ENCODE measurements around the gene OXLD1. TPM values are rescaled to one million over a fixed set of nuclear protein-coding genes. Genes with fewer than 3 reads are reported as not detected.

OXLD1 gene
- total RNA-seq, 1 experiment from 2014 or later, result 46.7 TPM

GRCh38 chr17:81691196-81691595 is 24.8 kb upstream of the OXLD1 start:
- no TSS peak for BruUV-seq (replicated peaks)
- H3K4me1 ChIP-seq (ENCODE audit: insufficient read depth, low read length), result 0 out of 2 replicates have a peak, but pooled peaks cover 1% of the 10 kb centered on the region
- CTCF ChIA-PET, result no interaction called here
- TF ChIP-seq EZH2phosphoT487 (IDR thresholded peaks at IDR 0.05; ENCODE audit: borderline replicate concordance, low read length) (no peak), EZH2 (IDR thresholded peaks at IDR 0.05; ENCODE audit: low read length, unreplicated experiment) (no peak)
- TF ChIP-seq, protein P1, sequence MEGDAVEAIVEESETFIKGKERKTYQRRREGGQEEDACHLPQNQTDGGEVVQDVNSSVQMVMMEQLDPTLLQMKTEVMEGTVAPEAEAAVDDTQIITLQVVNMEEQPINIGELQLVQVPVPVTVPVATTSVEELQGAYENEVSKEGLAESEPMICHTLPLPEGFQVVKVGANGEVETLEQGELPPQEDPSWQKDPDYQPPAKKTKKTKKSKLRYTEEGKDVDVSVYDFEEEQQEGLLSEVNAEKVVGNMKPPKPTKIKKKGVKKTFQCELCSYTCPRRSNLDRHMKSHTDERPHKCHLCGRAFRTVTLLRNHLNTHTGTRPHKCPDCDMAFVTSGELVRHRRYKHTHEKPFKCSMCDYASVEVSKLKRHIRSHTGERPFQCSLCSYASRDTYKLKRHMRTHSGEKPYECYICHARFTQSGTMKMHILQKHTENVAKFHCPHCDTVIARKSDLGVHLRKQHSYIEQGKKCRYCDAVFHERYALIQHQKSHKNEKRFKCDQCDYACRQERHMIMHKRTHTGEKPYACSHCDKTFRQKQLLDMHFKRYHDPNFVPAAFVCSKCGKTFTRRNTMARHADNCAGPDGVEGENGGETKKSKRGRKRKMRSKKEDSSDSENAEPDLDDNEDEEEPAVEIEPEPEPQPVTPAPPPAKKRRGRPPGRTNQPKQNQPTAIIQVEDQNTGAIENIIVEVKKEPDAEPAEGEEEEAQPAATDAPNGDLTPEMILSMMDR (conservative IDR thresholded peaks at IDR 0.05; ENCODE audit: low read depth, low read length), result no peak
- POLR2A ChIA-PET (ENCODE audit: unreplicated experiment), result no interaction called here
- H4K20me1 ChIP-seq (ENCODE audit: low read length), result peaks cover 38% of the 10 kb centered on the region
- H3F3A ChIP-seq (ENCODE audit: low read length, unreplicated experiment), result no peaks in the 10 kb centered on the region
- H2AFZ ChIP-seq (ENCODE audit: low read length), result no peak overlapping the region
- no peak for DNase-seq
- H3K36me3 ChIP-seq (ENCODE audit: low read depth, low read length), result peaks cover 75% of the 10 kb centered on the region
- no peak overlapping the region for H3K4me2 ChIP-seq (ENCODE audit: low read length)
- no peak for ATAC-seq
- no peaks in the 10 kb centered on the region for H3K9me3 ChIP-seq (ENCODE audit: low read length)
- no peaks in the 10 kb centered on the region for H3K9me2 ChIP-seq (replicated peaks; ENCODE audit: low read length)
- intact Hi-C loops (cut with micrococcal nuclease), result no loop called here
- H3K27me3 ChIP-seq (ENCODE audit: low read length), result no peaks in the 10 kb centered on the region
- no peak overlapping the region for H3K27ac ChIP-seq (ENCODE audit: low read length)
- no peak overlapping the region for H3K4me3 ChIP-seq (ENCODE audit: low read length)
- H3K79me2 ChIP-seq (ENCODE audit: low read length), result peaks cover 50% of the 10 kb centered on the region
- no peak overlapping the region for H3K9ac ChIP-seq (ENCODE audit: low read length)

DNA sequence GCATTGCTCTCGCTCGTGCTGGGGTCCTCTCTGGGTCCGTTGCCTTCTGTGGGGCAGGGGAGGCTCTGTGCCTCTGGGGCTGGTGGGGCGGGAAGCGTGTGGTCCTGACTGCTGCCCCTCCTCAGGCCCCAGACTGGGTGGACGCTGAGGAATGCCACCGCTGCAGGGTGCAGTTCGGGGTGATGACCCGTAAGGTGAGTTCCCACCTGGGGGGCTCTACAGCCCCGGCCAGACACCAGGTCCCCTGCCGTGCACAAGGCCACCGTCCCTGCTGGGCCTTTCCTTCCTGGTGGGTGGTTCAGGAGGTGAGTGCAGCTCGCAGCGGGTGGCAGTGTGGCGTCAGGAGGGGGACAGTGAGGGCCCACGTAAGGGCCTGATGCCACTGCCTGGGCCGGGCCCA is 24.1 kb upstream of the OXLD1 start:
- H3K4me1 ChIP-seq (ENCODE audit: insufficient read depth, low read length), result peaks cover 7% of the 10 kb centered on the region
- H3K9me3 ChIP-seq (ENCODE audit: low read length), result no peaks in the 10 kb centered on the region
- TF ChIP-seq EZH2phosphoT487 (IDR thresholded peaks at IDR 0.05; ENCODE audit: borderline replicate concordance, low read length), result no peak
- TF ChIP-seq, protein P1 (conservative IDR thresholded peaks at IDR 0.05; ENCODE audit: low read depth, low read length), result no peak
- no peak for TF ChIP-seq EZH2 (IDR thresholded peaks at IDR 0.05; ENCODE audit: low read length, unreplicated experiment)
- no peaks in the 10 kb centered on the region for H3F3A ChIP-seq (ENCODE audit: low read length, unreplicated experiment)
- no peak overlapping the region for H3K9ac ChIP-seq (ENCODE audit: low read length)
- ATAC-seq (no peak), DNase-seq (no peak)
- H3K4me3 ChIP-seq (ENCODE audit: low read length), result no peak overlapping the region
- peaks cover 45% of the 10 kb centered on the region for H4K20me1 ChIP-seq (ENCODE audit: low read length)
- no peak overlapping the region for H3K27ac ChIP-seq (ENCODE audit: low read length)
- no peaks in the 10 kb centered on the region for H3K27me3 ChIP-seq (ENCODE audit: low read length)
- ChIA-PET POLR2A (ENCODE audit: unreplicated experiment) (no interaction called here), CTCF (no interaction called here)
- H2AFZ ChIP-seq (ENCODE audit: low read length), result no peak overlapping the region
- H3K9me2 ChIP-seq (replicated peaks; ENCODE audit: low read length), result no peaks in the 10 kb centered on the region
- H3K36me3 ChIP-seq (ENCODE audit: low read depth, low read length), result peaks cover 76% of the 10 kb centered on the region
- H3K79me2 ChIP-seq (ENCODE audit: low read length), result peaks cover 53% of the 10 kb centered on the region
- no peak overlapping the region for H3K4me2 ChIP-seq (ENCODE audit: low read length)
- intact Hi-C loops (cut with micrococcal nuclease), result no loop called here
- BruUV-seq (replicated peaks), result no TSS peak

GRCh38 chr17:81690066-81690465 is 23.7 kb upstream of the OXLD1 start:
- Histone ChIP-seq H3K36me3 (ENCODE audit: low read depth, low read length) (peaks cover 73% of the 10 kb centered on the region), H3K4me3 (ENCODE audit: low read length) (no peak overlapping the region), H2AFZ (ENCODE audit: low read length) (no peak overlapping the region), H3K4me2 (ENCODE audit: low read length) (no peak overlapping the region), H3K9me2 (replicated peaks; ENCODE audit: low read length) (no peaks in the 10 kb centered on the region), H3K27me3 (ENCODE audit: low read length) (no peaks in the 10 kb centered on the region), H3K9me3 (ENCODE audit: low read length) (no peaks in the 10 kb centered on the region), H3K4me1 (ENCODE audit: insufficient read depth, low read length) (peaks cover 11% of the 10 kb centered on the region), H3K9ac (ENCODE audit: low read length) (no peak overlapping the region), H3K27ac (ENCODE audit: low read length) (no peak overlapping the region), H3F3A (ENCODE audit: low read length, unreplicated experiment) (no peaks in the 10 kb centered on the region), H3K79me2 (ENCODE audit: low read length) (peaks cover 58% of the 10 kb centered on the region), H4K20me1 (ENCODE audit: low read length) (peaks cover 49% of the 10 kb centered on the region)
- ATAC-seq (no peak), DNase-seq (no peak)
- no TSS peak for BruUV-seq (replicated peaks)
- CTCF ChIA-PET, result no interaction called here
- intact Hi-C loops (cut with micrococcal nuclease), result no loop called here
- POLR2A ChIA-PET (ENCODE audit: unreplicated experiment), result no interaction called here
- TF ChIP-seq, protein P1 (conservative IDR thresholded peaks at IDR 0.05; ENCODE audit: low read depth, low read length), result no peak
- TF ChIP-seq EZH2phosphoT487 (IDR thresholded peaks at IDR 0.05; ENCODE audit: borderline replicate concordance, low read length) (no peak), EZH2 (IDR thresholded peaks at IDR 0.05; ENCODE audit: low read length, unreplicated experiment) (no peak)

Data from PC-3 (cell line).